Measurements from ENCODE around the gene FBXO33.

FBXO33 gene, protein sequence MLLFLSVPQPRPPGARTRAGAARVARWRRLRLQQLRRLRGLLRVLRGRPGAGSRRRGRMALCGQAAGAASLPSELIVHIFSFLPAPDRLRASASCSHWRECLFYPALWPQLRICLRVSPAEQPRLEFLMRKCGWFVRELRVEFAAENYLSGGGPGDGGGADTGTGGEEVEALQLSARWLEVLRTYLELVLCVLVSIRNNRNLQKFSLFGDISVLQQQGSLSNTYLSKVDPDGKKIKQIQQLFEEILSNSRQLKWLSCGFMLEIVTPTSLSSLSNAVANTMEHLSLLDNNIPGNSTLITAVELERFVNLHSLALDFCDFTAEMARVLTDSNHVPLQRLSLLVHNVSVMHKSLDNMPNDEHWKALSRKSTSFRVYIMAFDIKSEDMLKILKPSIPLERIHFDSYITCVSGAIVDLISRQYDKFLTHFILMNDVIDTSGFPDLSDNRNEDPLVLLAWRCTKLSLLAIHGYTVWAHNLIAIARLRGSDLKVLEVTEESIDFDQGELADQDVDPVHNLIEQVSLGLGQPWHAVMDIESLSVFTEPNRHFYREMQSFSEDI

DNA sequence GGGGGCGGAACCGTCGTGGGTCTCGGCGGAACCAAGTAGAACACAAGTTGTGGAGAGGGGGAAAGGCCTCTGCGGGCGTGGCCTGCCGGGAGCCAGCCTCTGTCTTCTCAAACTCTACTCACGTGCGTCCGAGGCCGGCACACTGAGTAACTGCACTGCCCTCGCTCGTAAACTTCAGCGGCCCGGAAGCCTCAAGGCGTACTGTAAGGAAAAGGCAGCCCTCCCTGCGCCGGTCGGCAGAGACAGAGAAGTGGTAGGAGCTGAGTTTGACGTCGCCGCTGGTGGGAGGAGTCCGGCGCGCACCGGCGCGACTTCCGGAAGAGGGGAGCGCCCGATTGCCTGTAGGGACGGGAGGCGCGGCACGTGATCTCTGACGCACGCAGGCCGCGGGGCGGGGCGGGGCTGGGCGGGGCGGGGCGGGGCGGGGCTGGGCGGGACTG, at the start of gene FBXO33:
FBXO33 (minus strand) TSS at position 255 of the 440 bp plus-strand sequence. CDS start 271 bp downstream, outside the sequence.
- DNase-seq: peak; percentile 96

DNA sequence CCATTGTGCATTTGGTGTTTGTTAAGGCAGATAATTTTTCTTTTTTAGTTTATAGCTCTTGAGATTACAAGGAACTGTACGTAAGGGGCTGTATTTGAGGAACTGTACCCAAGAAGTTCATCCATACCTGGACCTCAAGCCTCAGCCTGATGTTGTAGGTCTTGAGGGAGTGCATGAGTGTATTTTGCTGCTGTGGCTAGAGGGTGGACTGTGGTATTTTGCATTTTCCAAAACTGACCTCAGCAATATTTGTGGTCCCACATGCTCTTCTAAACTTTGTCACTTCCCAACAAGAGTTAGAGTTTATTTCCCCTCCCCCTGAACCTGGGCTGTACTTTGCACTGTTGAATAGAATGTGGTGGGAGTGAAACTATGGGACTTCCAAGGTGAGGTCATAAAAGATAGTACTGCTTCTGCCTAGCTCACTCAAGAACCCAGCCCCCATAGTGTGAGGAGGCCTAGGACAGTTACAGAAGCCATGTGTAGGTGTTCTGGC, 42.2 kb upstream of the FBXO33 start:
- no peak for DNase-seq

DNA sequence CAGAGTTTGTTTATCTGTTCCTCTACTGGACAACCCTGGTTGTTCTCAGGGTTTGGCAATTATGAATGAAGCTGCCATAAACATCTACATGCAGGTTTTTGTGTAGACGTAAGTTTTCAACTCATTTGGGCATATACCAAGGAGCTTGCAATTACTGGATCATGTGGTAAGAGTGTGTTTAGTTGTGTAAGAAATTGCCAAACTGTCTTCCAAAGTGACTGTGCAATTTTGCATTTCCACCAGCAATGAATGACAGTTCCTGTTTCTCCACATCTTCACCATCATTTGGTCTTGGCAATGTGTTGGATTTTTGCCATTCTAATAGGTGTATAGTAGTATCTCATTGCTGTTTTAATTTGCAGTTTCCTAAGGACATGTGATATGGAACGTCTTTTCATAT, 39.8 kb upstream of the FBXO33 start:
- DNase-seq: no peak

DNA sequence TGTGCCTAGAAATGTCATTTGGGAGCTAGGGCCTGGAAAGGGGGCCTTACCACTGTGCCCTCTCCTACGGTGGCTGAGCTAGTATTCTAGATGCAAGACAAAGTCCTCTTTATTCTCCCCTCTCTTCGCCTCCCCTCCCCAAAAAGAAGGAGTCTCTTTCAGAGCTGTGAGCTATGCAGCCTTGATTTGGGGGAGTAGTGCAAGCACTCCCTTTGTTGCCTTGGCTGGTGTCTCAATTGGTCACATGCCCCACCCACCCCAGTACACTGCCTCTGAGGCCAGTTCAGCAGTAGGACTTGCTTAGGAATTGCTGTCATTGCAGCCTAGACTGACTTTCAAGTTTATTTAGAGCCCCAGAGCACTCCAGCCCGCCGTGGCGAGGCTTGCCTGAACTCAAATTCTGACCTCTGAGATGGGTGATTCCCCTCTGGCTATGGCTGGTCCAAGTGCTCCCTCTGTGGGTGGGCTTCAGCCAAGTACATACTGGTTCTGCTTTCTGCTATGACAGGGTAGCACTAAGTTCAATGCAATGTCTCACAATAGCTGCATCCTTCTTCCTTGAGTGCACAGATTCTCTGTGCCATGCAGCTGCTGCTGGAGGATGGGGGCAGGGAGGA, 37.0 kb upstream of the FBXO33 start:
- no peak for DNase-seq

DNA sequence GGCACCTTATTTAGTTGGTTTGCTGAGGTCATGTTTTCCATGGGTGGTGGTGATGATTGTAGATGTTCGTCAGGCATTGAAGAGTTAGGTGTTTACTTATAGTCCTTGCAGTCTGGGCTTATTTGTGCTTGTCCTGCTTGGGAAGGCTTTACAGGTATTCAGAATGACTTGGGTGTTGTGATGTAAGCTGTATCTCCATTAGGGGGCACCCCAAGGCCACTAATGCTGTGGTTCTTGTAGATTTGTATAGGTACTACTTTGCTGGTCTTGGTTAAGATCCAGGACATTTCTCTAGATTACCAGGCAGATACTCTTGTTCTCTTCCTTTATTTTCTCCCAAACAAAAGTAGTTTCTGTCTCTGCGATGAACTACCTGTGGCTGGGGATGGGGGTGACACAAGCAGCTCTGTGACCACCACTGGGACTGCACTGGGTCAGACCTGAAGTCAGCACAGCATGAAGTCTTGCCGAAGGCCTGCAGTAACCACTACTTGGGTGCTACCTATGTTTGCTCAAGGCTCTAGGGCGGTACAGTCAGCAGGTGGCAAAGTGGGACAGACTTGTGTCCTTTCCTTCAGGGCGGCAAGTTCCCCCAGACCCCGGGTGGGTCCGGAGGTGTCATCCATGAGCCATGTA, 35.8 kb upstream of the FBXO33 start:
- peak; percentile 36 for DNase-seq

DNA sequence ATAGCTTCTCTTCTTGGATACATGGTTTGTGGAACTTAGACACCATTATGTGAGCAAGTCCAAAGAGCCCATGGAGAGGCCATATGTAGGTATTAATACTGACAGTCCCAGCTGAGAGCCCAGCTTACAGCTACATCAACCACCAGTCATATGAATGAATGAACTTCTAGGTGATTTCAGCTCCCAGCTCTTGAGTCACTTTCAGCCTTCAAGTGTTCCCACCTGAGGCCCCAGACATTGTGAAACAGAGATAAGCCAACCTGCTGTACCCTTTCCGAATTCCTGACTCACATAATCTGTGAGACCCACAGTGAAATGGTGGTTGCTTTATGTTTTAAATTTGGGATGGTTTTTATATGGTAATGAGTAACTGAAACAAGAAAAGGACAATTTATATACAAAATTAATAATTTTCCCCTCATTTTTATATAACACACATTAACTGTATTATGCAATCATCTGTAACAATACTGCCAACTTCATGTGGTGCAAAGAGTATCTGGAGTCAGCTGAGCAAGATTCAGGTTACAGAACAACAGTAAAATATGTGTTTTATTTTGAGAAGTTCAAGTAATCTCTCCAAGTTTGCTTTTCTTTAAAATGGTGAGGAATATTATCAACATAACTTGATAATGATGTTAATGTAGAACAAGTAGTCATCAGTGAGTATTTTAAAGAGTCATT, 27.7 kb upstream of the FBXO33 start:
- DNase-seq: no peak

DNA sequence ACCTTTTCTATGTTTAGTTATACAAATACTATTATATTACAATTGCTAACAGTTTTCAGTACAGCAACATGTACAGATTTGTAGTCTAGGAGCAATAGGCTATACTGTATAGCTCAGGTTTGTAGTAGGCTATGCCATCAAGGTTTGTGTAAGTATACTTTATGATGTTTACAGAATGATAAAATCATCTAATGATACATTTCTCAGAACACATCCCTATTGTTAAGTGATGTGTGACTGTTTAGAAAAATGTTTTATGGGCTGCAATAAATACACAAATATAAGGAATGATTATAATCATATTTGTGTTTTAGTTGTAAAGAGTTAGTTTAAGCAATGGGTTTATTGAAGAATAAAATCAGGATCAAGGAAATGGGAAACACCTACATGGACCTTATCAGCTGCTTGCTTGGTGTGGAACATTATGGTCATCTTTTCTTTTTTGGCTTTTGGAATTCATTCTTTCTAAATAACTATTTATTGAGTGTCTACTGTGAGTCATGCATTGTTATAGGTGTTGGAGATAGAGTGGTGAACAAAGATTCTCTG, 24.5 kb upstream of the FBXO33 start:
- no peak for DNase-seq

DNA sequence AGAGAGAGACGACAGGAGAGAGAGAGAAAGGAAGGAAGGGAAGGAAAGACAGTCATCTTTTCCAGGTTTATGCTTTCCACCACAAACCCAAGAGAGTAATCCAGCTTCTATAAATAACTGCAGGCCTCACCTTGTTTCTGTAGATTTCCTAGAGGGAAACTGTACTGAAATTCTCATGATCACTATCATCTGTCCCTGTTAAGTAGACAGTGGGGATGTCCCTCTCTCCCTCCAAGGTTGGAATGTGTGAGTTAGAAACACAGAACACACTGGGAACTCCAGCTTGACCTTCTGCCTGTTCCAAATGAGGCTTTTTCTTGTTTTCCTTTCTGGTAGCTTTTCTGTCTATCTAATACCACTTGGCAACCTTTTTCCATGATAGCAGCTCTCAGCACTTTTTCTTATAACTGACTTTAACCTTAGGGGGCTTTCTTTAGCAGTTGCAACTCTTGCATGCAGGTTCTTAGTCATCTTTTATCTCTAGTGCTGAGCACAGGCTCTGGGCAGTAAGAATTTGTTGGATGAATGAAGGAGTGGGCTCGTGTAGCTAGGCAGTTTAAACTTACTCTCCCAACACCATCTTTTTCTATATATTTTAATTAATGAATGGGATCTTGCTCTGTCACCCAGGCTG, 22.8 kb upstream of the FBXO33 start:
- no peak for DNase-seq

DNA sequence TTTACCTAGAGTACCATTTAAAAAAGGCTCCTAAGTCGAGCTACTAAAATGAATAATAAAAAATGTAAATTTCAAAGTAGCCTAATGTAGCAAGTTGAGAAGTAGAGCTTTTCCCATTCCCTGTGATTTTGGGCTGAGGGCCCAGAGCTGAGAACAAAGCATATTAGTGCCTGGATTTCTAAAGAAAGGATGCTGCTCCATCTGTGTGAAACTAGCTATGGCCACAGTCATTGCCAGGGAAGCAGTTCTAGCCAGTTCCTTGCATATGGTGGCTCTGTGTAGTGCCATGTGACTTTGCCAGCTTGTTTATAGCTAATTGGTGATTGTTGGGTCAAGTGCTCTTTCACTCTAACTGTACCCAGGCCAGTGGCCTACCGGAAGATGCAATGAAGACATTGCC, 20.4 kb upstream of the FBXO33 start:
- DNase-seq: no peak

DNA sequence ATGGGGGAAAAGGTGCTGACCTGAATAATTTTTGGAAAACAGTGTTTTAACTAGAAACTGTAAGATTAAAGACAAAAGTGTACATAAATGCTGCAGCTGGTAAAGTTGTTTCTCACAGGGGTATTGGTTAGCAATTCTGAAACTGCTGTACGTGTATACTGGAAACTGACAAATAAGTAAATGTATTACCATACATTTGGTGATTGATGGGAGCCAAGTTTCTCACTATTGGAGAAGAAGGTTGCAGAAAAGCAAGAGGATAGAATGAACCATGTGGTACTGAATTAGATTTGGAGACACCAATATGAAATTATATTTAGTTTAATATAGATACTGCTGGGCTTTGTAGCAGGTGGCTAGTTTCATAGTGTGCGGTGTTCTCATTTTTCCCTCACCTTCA, 19.6 kb upstream of the FBXO33 start:
- DNase-seq: no peak

DNA sequence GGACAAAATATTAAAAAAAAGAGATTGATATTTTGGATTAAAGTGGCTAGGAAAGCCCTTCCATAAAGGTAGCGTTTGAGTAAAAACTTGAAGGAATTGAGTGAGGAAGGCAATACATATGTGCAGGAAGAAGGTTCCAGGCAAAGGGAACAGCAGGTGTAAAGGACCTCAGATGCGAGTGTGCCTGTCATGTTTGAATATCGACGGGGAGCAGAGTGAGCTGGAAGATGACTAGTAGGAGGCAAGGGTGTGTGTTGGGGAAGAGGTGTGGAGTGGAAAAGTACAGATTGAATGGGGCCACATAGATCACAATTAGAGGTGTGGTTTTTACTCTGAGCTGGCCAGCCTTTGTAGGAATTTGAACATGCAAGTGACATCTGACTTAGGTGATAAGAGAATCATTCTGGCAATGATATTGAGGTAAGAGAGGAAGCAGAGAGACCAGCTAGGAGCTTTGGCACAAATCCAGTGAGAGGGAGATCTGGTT, 15.0 kb upstream of the FBXO33 start:
- no peak for DNase-seq

DNA sequence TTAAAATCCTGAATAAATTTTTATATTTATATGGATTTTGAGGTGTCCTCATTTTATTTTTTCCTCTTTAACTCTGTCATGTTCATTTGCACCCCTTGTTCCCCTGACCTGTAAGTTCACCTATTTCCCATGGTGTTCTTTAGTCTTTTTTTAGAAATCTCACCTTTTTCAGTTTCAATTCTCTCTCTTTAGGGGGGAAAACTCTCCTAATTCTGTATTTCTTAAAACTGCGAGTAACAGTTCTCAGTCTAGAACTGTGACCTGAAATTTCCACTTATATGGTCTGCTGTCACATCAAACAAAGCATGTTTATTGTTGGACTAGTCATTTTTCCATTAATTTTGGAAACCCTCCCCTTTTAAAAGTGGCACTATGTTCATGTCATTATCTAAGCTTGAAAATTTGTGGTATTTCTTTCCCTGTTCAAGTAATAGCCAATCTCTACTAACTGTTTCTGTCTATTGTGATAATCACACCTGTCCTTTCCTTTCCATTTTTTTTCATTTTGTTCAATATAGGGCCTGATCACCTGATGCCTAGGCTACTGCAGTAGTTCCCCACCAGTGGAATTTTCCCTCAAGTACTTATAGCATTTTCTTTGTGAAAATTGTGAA, 14.0 kb upstream of the FBXO33 start:
- no peak for DNase-seq

DNA sequence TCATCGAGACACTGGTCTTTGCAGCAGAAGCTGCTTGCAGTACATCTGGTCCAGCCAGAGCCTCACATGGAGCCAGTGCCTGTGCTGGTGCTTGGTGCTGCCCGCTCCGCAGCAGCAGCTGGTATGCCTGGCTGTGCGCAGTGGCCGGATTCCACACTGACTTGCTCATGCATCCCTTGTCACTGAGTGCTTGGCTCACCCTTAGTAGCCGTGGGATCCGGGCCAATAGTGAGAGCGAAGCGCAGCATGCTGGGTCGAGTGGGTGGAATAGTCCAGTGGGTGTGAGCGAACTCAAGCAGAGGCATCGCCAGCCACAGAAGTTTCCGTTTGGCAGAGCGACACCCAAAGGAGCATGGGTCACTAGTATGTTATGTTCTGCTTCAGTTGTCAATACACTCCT, 10.1 kb upstream of the FBXO33 start:
- no peak for DNase-seq

DNA sequence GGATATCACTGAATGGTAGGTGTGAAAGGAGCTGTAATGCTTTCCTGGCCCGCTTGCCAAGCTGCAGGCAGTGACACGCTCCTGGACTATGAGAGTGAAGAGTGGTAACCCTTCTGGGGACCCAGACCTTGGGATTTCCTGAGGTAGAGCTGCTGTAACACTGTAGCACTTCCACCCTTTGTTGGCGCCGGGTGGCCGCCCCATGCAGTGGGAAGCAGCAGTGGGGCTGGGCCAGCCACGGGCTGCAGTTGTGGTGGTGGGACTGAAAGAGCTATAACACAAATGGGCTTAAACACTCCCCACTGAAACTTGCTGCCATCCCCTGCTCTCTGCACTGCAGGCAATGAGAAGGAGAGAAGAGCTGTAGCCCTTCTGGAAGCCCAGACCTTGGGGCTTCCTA, 9.6 kb upstream of the FBXO33 start:
- no peak for DNase-seq

DNA sequence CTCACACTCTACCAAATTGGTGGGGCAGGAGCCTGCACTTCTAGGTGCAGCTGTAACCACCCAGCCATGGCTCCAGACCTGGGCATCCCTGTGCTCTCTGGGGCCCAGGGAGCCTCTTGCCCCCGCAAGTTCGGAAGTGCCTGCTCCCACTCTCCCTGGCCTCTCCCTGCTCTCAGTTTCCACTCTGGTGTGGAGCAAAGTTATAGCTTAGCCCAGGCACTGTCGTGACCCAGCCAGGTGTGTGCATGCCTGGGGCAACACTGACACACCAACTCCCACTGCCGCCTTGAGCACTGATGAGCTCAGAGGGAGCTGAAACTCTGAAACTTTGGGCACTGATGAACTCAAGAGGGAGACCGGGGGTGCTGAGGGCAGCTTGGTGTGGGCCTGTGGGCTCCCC, 8.7 kb upstream of the FBXO33 start:
- no peak for DNase-seq

DNA sequence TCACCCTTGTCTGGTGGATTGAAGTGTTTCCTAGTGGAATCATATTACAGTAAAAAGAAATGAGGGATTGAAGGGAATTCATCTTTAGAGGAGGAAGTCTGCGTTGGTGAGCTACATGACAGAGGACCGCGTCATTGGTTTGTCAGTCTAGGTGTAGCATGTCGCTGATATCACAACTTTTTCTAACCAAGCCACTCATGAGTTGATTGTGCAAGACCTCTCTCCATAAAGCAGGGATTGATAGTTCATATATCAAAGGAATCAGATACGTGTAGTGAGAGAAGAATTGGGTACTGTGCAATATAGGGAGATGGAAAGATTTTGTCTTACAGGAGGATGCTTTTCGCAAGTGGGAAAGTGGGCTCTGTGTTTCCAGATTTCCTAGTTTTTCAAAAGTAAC, 3.0 kb upstream of the FBXO33 start:
- no peak for DNase-seq

DNA sequence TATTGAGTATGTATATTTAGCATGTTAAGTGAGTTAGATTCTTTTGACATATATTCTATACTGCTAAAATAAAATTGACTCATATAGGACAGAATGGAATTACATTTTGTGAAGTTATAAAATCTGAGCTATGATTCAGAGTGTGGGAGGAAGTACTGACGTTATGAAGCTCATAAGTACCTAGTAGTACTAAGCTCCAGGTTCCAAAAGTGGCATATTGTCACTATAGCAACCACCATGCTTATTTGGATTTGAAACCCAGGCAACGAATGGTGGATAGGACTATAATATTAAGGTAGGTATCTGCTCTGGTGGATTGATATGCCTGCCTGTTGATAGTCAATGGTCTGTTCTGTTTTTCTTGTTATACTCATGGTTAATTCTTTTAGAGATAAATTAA, 2.2 kb upstream of the FBXO33 start:
- no peak for DNase-seq

DNA sequence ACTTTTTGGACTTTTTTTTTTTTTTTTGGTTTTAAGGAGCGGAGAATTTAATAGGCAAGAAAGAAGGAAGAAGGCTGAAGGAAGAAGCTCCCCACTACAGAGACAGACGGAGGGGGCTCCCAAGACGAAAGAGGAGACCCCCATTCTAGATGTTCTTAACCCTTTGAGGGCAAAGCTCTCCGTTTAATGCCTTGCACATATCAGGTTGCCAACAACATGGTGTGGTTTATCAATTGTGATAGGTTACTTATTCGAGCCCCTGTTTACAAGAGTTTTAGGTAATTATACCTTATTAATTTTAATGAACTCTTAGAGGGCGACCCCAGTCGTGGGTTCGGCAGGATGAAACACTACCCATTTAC, 1.2 kb upstream of the FBXO33 start:
- no peak for DNase-seq

DNA sequence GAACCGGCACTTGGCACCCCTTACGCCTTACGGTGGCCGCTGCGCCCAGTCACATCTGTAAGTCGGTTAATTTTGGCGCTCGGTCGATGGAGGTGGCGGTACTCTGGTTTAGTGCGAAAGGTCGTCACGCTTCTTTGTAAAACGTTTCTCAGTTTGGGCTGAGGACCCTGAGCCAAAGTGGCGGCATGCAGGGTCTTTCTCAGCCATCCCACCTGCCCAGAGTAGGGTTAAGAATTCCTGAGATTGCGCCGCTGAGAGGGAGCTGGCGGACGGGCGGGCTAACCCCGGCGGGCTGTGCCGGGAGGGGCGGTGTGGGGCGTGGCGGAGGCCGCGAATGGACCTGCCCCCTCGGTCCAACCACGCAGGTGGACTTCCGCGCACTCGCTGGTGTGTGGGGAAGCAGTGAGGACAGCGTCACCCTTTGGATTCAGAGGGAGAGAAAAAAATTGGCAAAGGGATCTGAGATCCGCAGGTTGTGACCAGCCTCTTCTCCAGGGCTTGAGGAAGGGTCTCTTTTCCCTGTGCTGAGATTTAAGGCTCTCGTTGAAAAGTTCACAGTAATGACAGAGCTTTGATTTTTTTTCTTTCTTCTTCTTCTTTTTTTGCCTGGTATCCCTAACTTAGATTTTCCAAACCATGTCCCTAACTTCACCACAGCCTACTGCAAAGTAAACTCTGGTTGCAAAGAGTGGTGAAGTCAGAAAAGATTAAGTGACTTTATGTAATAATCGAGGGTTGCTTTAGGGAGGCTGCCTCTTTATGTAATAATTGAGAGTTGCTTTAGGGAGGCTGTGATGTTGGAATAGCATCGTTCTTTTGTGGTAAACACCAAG, 602 bp upstream of the FBXO33 start:
- DNase-seq: peak; percentile 96

DNA sequence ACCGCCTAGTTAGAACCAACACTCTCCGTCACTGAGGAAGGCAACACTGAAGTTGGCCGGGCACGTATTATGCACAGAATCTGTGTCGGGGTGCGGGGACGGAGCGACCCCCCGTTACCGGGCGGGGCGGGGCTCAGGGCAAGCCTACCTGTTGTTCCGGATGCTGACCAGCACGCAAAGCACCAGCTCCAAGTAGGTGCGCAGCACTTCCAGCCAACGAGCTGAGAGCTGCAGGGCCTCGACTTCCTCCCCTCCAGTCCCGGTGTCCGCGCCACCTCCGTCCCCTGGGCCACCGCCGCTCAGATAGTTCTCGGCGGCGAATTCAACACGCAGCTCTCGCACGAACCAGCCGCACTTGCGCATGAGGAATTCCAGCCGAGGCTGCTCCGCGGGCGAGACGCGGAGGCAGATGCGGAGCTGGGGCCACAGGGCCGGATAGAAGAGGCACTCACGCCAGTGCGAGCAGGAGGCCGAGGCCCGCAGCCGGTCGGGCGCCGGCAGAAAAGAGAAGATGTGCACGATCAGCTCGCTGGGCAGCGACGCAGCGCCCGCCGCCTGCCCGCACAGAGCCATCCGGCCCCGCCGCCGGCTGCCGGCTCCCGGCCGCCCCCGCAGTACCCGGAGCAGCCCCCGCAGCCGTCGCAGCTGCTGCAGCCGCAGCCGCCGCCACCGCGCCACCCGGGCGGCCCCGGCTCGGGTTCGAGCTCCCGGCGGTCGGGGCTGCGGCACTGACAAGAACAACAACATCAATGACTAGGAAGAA, 636 bp downstream of the FBXO33 start:
- no peak for DNase-seq

Measured in NCI-H526 treated with DMSO at 0.1 percent for 48 hours (cell line).